ENCODE measurements around the gene SASH1. TPM values are rescaled to one million over a fixed set of nuclear protein-coding genes. Genes with fewer than 3 reads are reported as not detected.

SASH1 gene
- total RNA-seq, 1 experiment from 2014 or later: 42.0 TPM

DNA sequence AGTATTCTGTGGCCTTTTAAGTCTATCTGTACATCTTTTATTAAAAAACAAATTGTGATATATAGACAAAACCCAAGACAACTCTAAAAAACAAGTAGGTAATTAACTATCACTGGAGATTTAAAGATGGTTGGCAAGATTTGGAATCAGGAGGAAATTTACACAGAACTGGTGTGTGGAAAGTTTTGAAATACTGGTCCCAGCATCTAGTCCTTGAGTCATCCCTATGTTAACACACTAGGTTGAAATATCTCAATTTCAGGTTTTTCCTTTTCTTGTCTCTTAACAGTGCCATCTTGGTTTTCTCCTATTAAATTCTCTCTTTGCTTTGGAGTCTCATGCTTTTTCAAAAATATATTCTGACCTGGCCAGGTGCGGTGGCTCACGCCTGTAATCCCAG, 27.5 kb downstream of the SASH1 start:
- no peak for DNase-seq
- Histone ChIP-seq H3K4me1 (peaks cover 3% of the 10 kb centered on the region; the same call in 1 of the 2 replicates), H3K4me3 (ENCODE audit: low read depth, low read length) (no peak overlapping the region), H3K36me3 (ENCODE audit: control insufficient read depth, insufficient read depth, low read length) (no peaks in the 10 kb centered on the region), H3K27me3 (replicated peaks; ENCODE audit: control insufficient read depth, insufficient read depth, low read length) (no peaks in the 10 kb centered on the region), H3K9me3 (no peaks in the 10 kb centered on the region)
- POLR2A ChIA-PET: no interaction called here
- peaks cover 11% of the 10 kb centered on the region for H3K36me3 Mint-ChIP-seq (ENCODE audit: insufficient read depth, unreplicated experiment)
- no peaks in the 10 kb centered on the region for H3K9me3 Mint-ChIP-seq (ENCODE audit: unreplicated experiment)
- intact Hi-C loops (cut with micrococcal nuclease; ENCODE audit: unreplicated experiment): no loop called here
- no peak overlapping the region for H3K4me3 Mint-ChIP-seq (ENCODE audit: unreplicated experiment)
- peaks cover 6% of the 10 kb centered on the region for H3K4me1 Mint-ChIP-seq (ENCODE audit: low read depth, unreplicated experiment)
- H3K27ac Mint-ChIP-seq (ENCODE audit: unreplicated experiment): no peak overlapping the region
- H3K27me3 Mint-ChIP-seq (ENCODE audit: insufficient read depth, unreplicated experiment): no peaks in the 10 kb centered on the region
- TF ChIP-seq, protein P1, sequence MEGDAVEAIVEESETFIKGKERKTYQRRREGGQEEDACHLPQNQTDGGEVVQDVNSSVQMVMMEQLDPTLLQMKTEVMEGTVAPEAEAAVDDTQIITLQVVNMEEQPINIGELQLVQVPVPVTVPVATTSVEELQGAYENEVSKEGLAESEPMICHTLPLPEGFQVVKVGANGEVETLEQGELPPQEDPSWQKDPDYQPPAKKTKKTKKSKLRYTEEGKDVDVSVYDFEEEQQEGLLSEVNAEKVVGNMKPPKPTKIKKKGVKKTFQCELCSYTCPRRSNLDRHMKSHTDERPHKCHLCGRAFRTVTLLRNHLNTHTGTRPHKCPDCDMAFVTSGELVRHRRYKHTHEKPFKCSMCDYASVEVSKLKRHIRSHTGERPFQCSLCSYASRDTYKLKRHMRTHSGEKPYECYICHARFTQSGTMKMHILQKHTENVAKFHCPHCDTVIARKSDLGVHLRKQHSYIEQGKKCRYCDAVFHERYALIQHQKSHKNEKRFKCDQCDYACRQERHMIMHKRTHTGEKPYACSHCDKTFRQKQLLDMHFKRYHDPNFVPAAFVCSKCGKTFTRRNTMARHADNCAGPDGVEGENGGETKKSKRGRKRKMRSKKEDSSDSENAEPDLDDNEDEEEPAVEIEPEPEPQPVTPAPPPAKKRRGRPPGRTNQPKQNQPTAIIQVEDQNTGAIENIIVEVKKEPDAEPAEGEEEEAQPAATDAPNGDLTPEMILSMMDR (IDR thresholded peaks at IDR 0.05; ENCODE audit: insufficient read depth in 1 of 2, low read depth in 1 of 2, low read length in 1 of 2, severe bottlenecking in 1 of 2, unreplicated experiment in 1 of 2): no peak
- CTCF ChIA-PET: no interaction called here
- BruUV-seq (replicated peaks): no TSS peak

DNA sequence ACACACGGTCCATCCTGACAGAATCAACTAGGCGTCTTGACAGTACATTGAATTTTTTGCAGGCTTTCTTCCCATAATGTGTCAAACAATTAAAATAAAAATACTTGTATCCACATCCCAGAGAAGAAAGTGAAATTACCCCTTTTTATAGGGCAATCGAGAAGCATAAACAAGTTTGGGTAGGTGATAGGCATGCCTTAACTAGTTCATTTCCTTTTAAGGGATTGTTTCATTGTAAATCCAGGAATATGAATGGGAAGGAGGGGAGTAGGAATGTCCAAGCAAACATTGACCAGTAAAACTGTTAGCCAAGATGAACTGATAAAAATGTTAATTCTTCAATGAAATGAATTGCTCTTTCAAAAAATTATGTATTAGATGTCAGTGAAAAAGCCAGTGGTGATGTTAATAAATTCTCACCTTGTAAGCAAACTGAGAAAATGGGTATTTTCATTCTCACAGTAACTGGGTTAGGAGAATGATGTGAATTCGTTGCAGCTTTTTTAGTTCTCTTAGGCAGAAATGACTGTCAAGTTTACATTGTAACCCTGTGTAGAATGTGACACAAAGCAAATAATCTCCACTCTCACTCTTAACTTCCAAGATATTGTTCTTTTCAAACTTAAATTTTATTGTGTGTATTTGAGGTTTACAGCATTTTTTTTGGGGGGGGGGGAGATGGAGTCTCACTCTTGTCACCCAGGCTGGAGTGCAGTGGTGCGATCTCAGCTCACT, 31.6 kb downstream of the SASH1 start:
- 0 out of 2 replicates have a peak, but pooled peaks cover 3% of the 10 kb centered on the region for H3K4me1 ChIP-seq
- ChIA-PET POLR2A (interaction anchor here (0.7 kb wide), 1 partner anchor 9 kb away, joined by 3 read pairs; no protein-coding TSS in a partner anchor), CTCF (no interaction called here)
- intact Hi-C loops (cut with micrococcal nuclease; ENCODE audit: unreplicated experiment): no loop called here
- BruUV-seq (replicated peaks): no TSS peak
- no peak overlapping the region for H3K4me3 Mint-ChIP-seq (ENCODE audit: unreplicated experiment)
- H3K9me3 Mint-ChIP-seq (ENCODE audit: unreplicated experiment): no peaks in the 10 kb centered on the region
- no peak for DNase-seq
- H3K36me3 Mint-ChIP-seq (ENCODE audit: insufficient read depth, unreplicated experiment): peaks cover 6% of the 10 kb centered on the region
- no peaks in the 10 kb centered on the region for H3K27me3 Mint-ChIP-seq (ENCODE audit: insufficient read depth, unreplicated experiment)
- H3K36me3 ChIP-seq (ENCODE audit: control insufficient read depth, insufficient read depth, low read length): no peaks in the 10 kb centered on the region
- H3K4me1 Mint-ChIP-seq (ENCODE audit: low read depth, unreplicated experiment): peaks cover 10% of the 10 kb centered on the region
- H3K27me3 ChIP-seq (replicated peaks; ENCODE audit: control insufficient read depth, insufficient read depth, low read length): no peaks in the 10 kb centered on the region
- TF ChIP-seq, protein P1 (IDR thresholded peaks at IDR 0.05; ENCODE audit: insufficient read depth in 1 of 2, low read depth in 1 of 2, low read length in 1 of 2, severe bottlenecking in 1 of 2, unreplicated experiment in 1 of 2): no peak
- no peak overlapping the region for H3K4me3 ChIP-seq (ENCODE audit: low read depth, low read length)
- H3K9me3 ChIP-seq: no peaks in the 10 kb centered on the region
- H3K27ac Mint-ChIP-seq (ENCODE audit: unreplicated experiment): no peak overlapping the region

DNA sequence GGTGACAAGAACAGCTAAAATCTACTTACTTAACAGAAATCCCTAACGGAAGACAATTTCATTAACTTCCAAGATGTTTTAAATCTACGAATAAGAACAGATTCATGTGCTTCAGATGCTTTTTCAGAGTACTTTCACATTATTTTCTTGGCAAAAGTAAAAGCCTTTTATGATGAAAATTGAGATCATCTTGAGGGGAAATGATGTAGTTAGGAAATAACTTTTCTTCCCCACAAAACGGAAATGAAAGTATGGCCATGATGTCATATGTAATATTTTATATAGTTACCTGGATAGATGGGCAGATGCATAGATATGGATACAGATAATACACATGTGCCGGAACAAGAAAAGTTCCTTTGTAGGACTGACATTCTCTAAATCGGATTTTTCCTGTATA, 32.8 kb downstream of the SASH1 start:
- DNase-seq: no peak
- intact Hi-C loops (cut with micrococcal nuclease; ENCODE audit: unreplicated experiment): no loop called here
- Histone ChIP-seq H3K4me3 (ENCODE audit: low read depth, low read length) (no peak overlapping the region), H3K27me3 (replicated peaks; ENCODE audit: control insufficient read depth, insufficient read depth, low read length) (no peaks in the 10 kb centered on the region), H3K4me1 (0 out of 2 replicates have a peak, but pooled peaks cover 3% of the 10 kb centered on the region), H3K9me3 (no peaks in the 10 kb centered on the region), H3K36me3 (ENCODE audit: control insufficient read depth, insufficient read depth, low read length) (no peaks in the 10 kb centered on the region)
- Mint-ChIP-seq H3K27me3 (ENCODE audit: insufficient read depth, unreplicated experiment) (no peaks in the 10 kb centered on the region), H3K36me3 (ENCODE audit: insufficient read depth, unreplicated experiment) (peaks cover 6% of the 10 kb centered on the region), H3K4me1 (ENCODE audit: low read depth, unreplicated experiment) (peaks cover 13% of the 10 kb centered on the region), H3K9me3 (ENCODE audit: unreplicated experiment) (no peaks in the 10 kb centered on the region), H3K27ac (ENCODE audit: unreplicated experiment) (peak overlapping the region; percentile 46), H3K4me3 (ENCODE audit: unreplicated experiment) (no peak overlapping the region)
- CTCF ChIA-PET: no interaction called here
- no TSS peak for BruUV-seq (replicated peaks)
- TF ChIP-seq, protein P1 (IDR thresholded peaks at IDR 0.05; ENCODE audit: insufficient read depth in 1 of 2, low read depth in 1 of 2, low read length in 1 of 2, severe bottlenecking in 1 of 2, unreplicated experiment in 1 of 2): no peak
- POLR2A ChIA-PET: interaction anchor here (0.7 kb wide), 1 partner anchor 10 kb away, joined by 3 read pairs; no protein-coding TSS in a partner anchor
